GM12801 (cell line): ENCODE measurements around the gene GID8.

Experiments
- CTCF ChIP-seq: IDR thresholded peaks from one replicate; pipeline ENCODE4 v1.5.1; 2011; ENCODE audit warnings: control low read depth; ENCODE audit not compliant: insufficient read length; ENCODE audit errors: extremely low read depth

The GID8 gene

GRCh38 chr20:62985444-62985778 lies 47.5 kb downstream of the GID8 start:
- no peak for TF ChIP-seq CTCF

- no peak for TF ChIP-seq CTCF
These were observed 48.4 kb downstream of the GID8 start for GRCh38 chr20:62986257-62986800.

GRCh38 chr20:62987114-62987513 lies 49.2 kb downstream of the GID8 start:
- no peak for TF ChIP-seq CTCF

GRCh38 chr20:62989201-62989601 lies 51.3 kb downstream of the GID8 start:
- no peak for TF ChIP-seq CTCF

GRCh38 chr20:62990306-62990825 lies 52.4 kb downstream of the GID8 start:
- TF ChIP-seq CTCF, result no peak

- no peak for TF ChIP-seq CTCF
These were observed 53.4 kb downstream of the GID8 start for GRCh38 chr20:62991196-62991807.

- no peak for TF ChIP-seq CTCF
These were observed 53.9 kb downstream of the GID8 start for GRCh38 chr20:62991863-62992262.
